Measurements from ENCODE around the gene IFITM10.

Gene IFITM10

DNA sequence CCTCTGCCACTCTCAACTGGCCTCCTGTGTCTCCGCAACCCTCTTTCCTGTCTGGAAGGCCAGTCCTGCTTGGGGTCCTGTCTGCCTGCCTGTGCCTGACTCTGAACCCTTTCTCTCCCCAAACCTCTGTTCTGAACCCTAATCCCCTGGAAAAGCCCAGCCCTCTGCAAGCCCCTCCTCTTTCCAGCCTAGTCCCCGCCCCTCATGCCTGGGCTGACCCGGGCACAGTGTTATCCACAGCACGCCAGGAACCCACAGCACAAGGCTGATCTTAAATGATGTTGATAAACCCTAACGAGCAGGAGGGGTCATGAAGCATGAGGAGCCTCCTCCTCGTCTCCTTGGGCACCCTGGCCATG, at the start of gene IFITM10:
Gene IFITM10 (minus strand): TSS at position 115 of the 359 bp plus-strand sequence. CDS start 153 bp downstream, outside the sequence.
- DNase-seq (ENCODE audit: low read depth in 2 of 2): no peak

DNA sequence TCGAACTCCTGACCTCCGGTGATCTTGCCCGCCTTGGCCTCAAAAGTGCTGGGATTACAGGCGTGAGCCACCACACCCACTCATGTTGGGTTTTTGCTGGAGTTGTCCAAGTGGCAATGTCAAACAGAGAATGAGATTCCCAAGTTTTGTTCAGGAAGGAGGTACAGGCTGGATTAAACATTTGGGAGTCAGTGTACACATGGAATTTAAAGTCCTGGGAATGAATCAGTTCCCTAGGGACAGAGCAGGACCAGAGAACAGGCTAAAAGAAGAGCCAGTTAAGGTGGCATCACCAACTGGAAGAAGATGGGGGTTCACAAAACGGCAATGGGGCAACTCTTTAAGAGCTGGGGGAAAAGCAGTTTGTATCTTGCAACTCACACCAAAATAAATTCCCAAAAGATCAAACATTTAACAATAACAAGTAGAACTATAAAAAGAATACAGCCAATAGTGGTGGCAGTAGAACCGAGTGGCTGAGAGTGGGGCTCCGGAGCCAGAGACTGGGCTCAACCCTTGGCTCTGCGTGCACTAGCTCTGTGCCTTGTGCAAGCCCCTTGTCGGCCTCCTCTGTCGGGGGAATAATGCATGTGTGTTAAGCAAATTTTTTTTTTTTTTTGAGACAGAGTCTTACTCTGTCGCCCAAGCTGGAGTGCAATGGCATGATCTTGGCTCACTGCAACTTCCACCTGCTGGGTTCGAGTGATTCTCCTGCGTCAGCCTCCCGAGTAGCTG, 47.2 kb upstream of the IFITM10 start:
- DNase-seq (ENCODE audit: low read depth in 2 of 2): no peak

GRCh38 chr11:1796413-1797011, 46.1 kb upstream of the IFITM10 start:
- no peak for DNase-seq (ENCODE audit: low read depth in 2 of 2)

GRCh38 chr11:1793081-1793480, 42.7 kb upstream of the IFITM10 start:
- DNase-seq (ENCODE audit: low read depth in 2 of 2): no peak

- DNase-seq (ENCODE audit: low read depth in 2 of 2): no peak
Measured at GRCh38 chr11:1792461-1792860, 42.1 kb upstream of the IFITM10 start.

GRCh38 chr11:1791912-1792311, 41.5 kb upstream of the IFITM10 start:
- no peak for DNase-seq (ENCODE audit: low read depth in 2 of 2)

GRCh38 chr11:1786466-1786865, 36.1 kb upstream of the IFITM10 start:
- no peak for DNase-seq (ENCODE audit: low read depth in 2 of 2)

GRCh38 chr11:1785749-1786413, 35.5 kb upstream of the IFITM10 start:
- no peak for DNase-seq (ENCODE audit: low read depth in 2 of 2)

DNA sequence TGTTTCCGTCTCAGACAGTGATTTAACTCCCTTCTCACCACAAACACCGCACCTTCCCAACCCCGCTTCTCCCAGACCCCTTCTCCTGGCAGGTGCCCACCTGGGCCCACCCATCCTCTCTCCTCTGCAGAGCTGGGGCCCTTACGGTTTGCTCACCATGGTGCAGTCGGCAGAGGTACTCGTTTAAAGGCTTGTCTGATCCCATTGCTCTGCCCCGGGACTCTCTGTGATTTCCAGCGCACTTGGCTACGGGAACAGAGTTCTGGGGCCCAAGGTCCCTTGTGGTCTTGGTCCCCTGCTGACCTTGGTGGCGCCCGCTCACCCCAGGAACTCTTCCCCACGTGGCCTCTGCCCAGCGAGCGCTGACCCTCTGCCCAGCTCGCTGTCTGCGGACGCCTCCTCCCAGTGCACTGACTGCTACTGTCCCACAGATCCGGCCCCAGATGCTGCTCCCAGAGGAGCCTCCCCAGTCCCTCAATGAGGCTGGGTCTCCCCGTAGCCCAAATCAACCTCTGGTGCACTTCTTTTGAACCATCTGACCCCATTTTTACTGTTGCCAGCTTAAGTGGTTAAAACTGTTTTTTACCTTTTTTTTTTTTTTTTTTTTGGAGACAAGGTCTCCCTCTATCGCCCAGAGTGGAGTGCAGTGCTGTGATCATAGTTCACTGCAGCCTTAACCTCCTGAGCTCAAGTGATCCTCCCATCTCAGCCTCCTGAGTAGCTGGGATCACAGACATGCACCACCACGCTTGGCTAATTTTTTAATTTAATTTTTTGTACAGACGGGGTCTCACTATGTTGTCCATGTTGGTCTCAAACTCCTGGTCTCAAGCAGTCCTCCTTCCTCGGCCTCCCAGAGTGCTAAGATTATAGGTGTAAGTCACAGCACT, 34.6 kb upstream of the IFITM10 start:
- no peak for DNase-seq (ENCODE audit: low read depth in 2 of 2)

DNA sequence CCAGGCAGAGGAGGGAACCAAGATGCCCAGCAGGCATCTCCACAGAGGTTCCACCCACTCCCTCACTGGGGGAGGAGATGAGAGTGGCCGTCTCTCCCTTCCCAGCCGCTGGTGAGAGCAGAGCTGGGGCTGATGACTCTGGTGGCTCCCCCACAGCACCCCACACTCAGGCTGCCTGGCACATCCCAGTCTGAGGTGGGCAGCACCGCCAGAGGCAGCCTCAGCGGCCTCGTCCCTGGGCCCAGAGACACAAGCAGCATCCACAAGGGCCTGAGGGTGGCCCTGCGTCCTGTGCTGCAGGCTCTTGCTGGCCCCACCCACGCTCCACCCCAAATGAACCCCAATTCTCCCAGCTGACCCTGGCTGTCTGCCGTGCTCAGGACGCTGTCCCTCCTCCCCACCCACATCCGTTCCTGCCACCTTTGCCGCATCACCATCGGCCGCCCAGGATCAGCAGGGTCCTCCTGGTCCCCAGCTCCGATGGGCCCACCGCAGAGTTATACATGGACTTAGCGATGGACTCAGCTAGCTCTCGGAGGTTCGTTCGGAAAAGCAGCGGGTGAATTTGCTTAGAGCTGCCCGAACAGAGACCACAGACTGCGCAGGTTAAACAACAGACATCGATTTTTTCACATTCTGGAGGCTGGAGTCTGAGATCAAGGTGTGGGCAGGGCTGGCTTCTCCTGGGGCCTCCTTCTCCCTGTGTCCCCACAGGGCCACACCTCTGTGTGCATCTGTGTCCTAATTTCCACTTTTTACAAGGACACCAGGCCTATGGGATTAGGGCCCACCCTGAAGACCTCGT, 33.5 kb upstream of the IFITM10 start:
- DNase-seq (ENCODE audit: low read depth in 2 of 2): no peak

DNA sequence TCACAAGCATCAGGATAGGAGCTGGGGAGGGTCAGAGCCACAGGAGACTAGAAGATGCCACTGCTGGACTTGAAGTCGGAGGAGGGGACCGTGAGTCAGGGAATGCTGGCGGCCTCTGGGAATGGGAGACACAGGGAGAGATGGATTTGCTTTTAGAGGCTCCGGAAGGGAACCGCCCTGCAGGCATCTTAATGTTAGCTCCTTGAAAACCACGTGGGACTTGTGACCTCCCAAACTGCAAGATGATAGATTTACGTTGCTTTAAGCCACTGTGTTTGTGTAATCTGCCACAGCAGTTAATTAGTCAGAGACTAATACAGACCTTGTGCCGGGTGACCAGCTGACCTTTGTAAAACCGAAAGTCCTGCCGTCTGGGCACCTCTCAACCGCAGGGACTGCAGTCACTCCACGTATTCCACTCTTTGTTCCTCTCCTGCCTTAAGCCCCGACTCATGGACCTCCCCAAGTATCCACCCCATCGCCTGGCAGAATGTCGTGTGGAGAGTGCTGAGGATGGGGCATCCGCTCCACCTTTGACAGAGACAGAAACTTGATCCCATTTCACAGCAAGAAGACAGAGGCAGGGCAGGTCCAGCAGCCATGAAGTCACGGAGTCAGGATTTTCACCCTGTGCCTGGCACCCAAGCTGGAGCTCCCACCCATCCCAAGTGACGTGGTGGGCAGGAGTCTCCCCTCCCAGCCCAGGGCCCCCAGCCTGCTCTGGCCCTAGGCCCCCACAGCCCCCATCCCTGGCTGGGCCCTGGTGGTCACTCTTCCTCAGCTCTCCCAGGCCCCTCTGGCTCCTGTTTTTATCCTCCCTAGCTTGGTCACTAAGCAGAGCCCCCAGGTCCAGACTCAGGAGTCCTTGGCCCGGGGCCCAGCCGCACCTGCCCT, 32.7 kb upstream of the IFITM10 start:
- DNase-seq (ENCODE audit: low read depth in 2 of 2): no peak

DNA sequence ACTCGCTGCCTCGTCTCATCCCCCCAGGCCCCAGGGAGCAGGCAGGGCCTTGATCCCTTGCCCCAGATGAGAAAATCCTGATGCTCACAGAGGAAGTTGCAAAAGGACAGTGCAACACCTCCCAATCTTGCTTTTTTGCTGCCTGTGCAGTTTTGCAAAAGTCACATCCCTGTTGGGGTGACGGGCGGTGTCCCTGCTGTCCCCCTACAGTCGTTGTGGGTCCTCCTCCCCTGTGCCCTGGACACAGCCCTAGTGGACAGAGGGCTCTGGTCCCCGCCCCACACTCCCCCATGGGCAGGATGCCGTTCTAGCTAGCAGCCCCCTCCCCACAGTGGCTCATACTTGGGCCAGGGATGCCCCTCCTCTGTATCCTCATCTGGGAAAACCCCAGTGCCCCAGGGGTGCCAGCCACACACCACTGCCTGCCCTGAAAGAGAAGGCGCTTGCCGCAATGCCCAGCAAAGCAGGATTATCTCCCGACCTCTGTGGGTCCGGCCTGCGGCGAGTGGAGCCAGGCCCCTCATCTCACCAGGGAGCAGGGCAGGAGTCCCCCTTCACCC, 31.7 kb upstream of the IFITM10 start:
- no peak for DNase-seq (ENCODE audit: low read depth in 2 of 2)

GRCh38 chr11:1781593-1781975, 31.2 kb upstream of the IFITM10 start:
- DNase-seq (ENCODE audit: low read depth in 2 of 2): no peak

DNA sequence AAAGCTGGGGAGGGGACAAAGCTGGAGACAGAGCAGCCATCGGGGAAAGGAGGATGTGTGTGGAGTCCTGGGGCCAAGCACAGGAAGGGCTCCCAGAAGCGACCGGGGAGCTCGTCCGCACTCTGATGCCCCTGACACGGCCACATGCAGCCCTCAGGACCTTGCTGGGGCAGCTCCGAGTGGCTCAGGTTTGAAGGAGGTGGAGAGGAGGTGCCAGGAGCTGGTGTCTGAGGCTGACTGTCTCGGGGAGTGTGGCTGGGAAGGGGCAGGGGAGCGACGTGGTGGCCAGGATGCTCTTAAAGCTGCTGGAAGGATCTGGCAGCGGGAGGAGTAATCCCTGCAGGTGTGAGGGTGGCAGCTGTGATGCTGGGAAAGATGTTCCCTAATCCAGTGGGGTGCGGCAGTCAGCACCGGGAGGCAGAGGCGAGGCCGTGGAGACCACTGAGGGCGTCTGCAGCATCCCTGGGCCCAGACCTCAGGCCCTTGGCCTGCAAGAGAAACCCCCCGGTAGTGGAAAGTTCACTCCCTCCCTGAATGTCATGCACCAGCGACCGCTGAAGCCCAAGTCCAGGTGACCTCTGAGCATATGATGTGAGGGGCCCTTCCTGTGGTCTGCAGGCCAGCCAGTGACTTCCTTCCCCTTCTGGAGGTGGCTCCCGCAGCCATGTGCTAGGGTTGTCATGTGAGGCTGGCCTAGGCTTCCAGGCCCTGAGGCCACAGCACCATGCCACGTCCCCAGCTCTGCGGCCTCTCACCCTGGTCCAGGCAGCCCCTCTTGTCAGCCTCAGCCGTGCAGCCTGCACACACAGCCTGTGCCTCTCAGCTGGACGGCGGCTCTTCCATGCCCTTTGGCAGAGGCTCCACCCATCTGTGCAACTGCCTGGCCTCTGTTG, 30.6 kb upstream of the IFITM10 start:
- no peak for DNase-seq (ENCODE audit: low read depth in 2 of 2)

DNA sequence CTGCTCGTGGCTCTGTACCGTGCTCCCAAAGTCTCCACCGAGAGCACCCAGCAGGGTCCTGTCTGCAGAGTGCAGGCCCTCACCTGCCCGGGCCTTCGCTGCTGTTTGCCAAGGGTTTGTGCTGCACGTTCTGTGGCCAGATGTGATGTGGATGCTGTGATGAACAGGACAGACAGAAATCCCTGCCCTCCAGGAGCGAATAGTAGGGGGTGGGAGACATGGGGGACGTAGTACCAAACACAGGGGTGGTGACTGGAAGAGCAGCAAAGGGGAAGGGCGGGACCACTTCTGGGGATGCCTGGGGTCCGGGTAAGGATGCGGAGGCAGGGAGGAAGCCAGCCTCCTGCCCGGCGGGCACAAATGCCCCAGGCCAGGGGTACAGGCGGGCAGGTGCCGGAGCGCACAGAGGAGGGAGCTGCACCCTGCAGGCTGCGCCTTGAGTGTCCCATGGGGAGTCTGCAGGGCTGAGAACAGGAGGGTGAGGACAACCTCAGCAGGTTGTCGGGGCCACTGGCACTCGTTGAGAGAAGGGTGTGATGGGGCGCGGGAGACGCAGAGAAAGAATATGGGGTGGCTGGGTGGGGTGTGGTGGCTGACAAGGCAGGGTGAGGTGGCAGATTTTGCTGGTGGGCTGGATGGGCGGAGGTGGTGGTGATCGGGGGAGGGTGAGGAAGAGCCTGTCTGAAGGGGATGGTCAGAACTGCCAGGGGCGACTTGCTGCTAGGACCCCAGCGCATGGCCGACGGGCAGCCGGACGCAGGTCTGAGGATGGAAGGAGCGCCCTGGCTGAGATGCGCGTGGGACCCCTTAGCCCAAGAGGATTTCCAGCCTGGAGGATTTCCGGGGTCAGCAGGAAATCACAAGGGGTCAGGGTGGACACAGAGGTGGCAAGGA, 29.7 kb upstream of the IFITM10 start:
- DNase-seq (ENCODE audit: low read depth in 2 of 2): no peak

DNA sequence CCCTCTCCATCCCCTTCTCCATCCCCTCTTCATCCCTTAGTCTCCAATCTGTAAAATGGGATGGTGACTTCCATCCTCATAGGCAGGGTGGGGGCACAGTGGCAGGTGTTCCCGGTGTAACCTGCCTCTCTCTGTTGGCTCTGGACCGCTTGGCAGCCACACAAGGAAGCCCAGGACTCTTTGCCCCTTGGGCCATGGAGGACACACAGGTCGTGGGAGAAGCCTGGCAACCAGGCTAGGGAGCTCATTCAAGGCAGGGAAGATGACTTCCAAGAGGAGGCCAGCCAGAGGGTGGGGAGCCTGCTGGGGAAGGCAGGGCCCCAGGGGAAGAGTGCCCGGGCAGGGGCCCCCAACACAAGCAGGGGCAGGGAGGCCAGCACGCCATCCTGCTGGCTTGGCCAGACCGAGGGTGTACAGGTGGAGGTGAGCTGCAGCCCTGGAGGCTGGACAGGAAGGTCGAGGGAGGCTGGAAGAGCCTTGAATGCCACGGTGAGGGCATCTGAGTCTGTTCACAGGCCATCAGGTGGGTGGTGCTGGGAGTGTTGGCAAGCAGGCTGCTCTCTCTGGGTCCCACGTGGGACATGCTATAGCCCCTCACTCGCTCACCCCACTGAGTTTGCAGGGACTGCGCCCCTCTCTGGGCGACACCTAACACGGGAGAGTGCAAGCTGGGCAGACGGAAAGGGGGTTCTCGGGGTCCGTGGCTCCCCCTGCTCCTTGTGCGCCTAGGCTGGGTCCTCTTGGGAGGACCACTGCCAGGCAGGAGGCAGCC, 28.8 kb upstream of the IFITM10 start:
- DNase-seq (ENCODE audit: low read depth in 2 of 2): no peak

All from stimulated activated CD8-positive, alpha-beta memory T cell treated with anti-CD3 and anti-CD28 coated beads, Interleukin-2, amount 100 ng/mL, for 1 hour (primary cell).